Effector CD4-positive, alpha-beta T cell (primary cell): ENCODE results near the gene KPNB1.

ENCODE experiments used
- DNase-seq: peaks from one replicate; pipeline ENCODE4 v3.0.0-alpha.2; 2020

Gene KPNB1

DNA sequence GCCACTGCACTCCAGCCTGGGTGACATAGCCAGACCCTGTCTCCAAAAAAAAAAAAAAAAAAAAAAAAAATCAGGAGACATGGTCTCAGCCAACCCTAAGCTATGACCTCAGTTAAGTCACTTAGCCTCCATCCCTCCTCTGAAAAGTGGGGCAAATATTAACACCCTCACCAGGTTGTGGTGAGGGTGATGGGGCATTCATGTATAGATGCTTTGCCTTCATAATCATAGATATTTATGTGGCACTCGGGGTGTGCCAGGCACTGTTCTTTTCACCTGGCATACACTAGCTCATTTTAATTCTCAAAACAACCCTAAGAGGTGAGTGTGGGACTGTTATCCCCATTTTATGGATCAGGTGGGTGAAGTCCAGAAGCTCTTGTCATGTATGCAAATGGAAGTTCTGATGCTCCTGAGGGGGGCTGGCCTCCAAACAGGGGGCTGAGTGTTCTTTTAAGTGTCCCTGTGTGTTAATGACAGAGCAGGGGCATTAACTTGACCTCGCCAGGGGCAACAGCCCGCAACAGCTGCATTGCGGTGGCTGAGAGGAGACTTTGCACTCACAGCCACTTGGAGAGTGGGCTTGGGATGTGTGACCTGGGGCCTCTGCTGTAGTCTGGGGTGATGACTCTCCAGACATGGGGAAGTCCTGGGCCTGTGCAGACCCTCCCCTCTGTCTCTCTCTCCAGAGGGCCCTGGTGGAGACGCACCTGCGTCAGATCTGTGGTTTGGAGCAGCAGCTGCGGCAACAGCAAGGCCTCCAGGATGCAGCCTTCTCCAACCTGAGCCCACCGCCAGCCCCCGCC, 48.4 kb downstream of the KPNB1 start:
- DNase-seq, result no peak

DNA sequence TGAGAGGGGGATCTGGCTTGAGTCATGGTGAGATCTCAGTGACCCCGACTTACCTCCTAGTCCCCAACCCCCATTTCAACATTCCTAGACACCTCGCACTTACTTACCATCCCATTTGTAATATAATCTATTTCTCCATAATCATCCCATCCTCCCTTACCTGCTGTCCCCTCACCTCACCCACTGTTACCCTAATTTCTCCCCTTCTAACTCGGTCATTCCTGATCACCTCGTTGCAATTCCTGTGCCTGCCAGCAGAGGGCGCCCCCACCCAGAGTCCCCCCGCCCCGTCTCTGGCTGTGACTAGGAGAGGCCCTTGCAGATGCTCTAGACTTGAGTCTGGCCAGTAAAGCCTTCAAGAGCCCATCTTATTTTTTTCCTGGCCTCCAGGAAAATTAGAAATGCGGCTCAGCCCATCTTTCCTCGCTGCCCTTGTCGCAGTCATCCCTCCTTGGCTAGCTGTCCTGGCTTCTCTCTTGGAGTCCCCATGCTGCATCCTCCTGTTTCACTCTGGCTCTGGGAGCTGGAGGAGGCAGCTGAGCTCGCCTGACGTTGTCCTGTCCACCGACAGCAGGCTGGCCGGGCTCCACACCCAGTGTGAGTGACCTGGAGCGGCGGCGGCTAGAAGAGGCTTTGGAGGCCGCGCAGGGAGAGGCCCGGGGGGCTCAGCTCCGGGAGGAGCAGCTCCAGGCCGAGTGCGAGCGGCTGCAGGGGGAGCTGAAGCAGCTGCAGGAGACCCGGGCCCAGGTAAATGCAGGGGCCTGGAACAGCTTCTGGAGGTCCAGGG, 49.2 kb downstream of the KPNB1 start:
- DNase-seq, result peak; percentile 70

DNA sequence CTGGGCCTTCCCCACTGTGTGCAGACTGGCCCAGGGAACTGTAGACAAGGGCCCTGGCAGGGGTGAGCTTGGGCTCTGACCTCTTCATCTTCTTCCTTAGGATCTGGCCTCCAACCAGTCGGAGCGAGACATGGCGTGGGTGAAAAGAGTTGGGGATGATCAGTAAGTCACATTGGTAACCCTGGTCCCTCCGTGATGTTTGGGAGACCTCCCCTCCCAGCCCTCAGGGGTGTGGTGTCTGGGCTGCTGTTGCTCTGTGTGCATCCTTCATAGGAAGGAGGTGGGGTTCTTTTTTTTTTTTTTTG, 49.8 kb downstream of the KPNB1 start:
- DNase-seq, result no peak

DNA sequence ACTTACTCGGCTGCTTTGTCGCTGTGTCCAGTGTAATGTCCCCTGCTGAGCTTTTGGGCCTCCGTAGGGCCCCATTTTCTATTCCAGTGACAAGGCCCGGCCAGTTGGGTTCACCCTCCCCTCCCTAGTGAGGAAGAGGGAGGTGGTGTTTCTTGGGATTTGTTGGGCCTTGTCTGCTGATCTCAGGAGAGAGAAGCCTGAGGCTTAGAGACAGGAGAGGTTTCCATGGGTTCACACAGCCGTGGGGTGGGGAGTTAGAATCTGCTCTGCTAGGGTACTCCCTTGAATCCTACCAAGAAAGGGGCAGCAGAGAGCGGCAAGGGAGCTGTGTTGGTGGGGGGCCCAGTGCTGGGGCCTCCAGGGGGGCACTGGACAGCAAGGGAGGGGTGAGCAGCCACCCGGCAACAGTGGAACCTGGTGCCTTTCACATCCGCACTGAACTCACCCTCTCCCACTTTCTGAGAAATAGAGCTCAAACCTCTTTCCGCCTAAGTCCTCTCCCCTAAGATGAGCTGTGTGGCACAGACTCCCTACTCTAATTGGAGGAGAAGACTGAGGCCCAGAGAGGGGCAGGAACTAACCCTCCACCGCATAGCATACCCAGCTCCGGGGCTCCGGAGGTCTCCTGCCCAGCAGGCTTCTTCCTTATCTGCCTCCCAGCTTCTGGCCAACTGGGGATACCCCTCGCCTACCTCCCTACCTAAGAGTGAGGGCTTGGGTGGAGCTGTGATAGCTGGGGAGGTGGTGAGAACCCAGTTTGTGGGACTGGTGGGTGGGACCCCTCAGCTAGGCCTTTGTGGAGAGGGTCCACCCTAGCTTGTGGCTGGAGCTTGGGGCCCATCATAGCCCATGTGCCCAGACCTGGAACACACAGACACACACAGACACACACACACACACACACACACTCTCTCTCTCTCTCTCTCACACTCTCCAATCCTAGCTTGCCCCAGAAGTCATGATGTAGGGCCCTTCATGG, 51.0 kb downstream of the KPNB1 start:
- DNase-seq, result no peak

DNA sequence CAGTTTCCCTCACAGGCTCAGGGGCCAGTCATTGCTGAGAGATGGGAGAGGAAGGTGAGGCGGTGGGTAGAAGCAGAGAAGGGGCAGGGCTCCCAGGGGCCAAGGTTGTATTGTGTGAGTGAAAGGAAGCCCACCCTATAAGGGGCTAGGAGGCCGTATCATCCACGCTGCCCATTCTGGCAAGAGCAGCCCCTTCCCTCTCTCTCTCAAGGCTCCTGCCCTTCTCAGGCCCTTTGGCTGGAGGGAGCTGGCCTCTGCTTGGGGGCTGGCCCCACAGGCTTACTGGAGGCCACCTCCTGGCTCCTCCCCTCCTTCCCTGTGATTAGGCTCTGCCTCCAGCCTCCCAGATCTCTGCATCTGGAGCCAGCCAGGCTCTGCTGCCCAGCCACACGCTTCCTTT, 51.9 kb downstream of the KPNB1 start:
- DNase-seq, result no peak

DNA sequence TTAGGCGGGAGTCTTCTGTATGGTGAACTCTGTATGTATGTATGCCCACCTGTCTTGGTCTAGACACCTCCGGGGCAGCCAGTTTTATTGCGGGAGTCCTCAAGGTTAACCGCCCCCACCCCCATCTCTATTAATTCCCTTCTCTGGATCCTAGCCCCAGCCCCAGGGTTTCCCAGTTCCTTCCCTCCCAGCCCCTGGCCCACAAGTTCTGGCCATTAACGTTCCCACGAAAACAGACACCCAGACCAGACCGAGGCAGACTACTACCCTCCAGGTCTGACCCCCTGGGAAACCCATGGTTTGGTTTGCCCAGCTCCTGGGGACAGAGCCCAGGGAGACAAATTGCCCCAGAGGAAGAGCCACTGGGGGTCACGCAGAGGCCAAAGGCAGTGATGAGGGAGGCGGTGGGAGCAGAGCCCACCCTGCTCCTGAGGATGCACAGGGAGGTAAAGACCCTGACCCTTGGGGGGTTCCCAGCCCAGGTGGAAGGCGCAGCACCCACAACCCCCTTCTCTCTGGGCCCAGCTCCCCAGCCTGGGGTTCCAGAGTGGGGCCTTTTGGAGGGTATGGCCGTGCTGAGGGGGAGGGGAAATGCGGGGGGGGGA, 52.8 kb downstream of the KPNB1 start:
- no peak for DNase-seq

DNA sequence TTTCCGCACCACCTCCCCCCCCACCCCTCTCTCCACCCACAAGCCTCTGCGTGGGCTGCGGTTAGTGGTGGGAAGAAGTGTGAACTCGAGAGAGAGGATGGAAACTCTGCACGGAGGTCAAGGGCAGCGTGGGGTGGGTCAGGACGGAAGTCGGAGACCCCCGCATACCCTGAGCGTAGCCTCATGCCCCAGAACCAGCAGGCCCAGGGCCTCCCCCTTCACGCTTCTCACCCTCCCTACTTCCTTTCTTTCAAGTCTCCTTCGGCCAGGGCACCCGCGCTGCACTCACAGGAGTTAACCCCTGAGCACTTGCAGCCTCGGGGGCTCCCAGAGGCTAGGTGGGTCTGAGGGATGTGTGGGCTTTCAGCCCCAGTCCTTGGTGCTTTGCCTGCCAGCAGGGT, 53.5 kb downstream of the KPNB1 start:
- DNase-seq, result no peak

DNA sequence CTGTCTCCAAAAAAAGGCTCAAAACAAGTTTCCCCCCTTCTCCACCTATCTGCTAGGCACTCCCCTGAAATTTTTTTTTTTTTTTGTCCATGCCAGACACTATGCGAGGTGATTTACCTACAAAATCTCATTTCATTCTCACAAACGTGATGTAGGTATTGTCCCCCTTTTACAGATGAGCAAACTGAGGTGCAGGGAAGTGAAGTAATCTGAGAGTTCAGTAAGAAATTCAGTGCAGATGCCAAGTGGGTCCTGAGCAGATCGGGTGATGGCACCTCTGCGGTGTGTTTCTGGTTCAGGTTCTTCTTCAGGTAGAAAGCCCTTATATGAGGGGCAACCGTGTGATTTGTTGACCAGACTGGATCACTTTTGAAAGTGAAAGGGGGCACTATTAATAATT, 54.0 kb downstream of the KPNB1 start:
- no peak for DNase-seq

DNA sequence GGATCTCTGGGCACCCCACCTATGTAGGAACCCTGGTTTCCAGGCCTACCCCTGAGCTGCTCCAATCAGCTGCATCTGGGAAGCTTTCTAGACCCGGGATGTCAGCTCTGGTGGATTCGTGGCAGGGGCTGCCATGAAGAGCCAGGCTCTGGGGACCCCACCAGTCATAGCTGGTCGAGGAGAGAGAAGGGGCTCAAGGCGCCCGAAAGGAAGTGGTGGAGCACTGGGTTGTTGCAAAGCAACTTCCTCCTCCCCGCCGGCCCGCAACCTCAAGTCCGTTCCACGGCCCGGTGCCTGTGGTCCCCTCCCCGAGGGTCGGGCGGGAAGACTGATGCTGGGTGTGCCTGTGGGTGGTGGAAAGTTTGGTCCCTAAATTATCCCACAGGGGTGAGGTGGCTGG, 54.4 kb downstream of the KPNB1 start:
- no peak for DNase-seq

DNA sequence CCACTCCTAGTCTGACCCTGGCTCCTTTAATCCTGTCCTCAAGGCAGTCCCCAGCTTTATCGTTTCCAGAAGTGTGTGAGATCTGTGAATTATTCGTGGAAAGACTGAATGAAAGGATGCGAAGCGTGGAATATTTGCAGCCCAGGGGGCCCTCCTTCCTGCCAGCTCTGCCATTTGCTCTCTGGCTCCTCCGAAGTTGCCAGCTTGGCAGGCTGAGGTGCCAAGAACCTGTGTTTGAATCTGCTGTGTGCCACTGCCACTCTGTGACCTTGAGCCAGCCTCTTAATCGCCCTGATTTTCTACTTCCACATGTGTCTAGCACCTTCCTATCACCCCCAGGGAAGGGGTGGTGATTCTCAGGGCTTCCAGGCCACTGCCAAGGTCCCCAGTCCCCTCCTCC, 55.0 kb downstream of the KPNB1 start:
- no peak for DNase-seq

DNA sequence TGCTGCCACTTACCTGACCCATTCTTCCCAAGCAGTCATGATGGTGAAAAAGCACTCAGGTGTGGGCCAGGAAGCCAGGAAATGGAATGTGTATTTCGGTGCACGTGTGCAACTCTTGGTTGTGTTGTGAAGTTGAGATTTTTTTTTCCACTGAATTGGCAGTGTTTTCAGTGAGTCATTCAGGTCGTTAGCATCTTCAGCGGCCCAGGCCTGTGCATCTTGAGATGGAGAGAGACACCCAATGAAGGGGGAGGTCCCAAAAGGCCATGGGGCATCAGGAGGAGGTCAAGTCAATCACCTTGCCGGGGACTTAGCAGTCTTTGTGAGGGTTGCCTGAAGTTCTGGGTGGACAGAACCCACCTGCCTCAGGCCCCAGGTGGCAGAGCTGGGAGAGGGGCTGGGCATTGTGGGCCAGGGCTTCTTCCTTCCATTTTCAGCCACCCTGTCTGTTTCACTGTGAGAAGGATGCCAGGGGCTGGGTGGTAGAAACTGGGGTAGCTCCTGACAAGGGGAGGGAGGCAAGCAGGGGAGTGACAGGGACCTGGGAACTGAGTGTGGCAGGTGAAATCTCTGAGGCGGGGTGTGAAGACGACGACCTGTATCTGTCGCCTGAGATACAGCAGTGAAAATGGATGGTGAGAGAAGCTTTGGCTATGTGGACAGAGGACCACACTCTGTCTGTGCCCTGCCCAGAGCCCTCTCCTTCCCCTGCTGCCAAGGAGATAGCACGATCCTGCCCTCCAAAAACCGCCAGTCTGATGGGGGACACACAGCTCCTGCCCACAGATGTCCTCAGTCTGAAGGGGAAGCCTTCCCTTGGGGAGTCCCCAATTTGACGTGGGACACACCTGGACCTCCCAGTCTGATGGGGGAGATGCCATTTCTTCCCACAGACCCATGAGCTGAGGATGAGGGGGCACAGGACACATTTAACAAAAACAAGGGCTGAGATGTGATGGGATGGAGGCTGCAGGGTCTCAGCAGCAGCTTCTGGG, 56.1 kb downstream of the KPNB1 start:
- no peak for DNase-seq

DNA sequence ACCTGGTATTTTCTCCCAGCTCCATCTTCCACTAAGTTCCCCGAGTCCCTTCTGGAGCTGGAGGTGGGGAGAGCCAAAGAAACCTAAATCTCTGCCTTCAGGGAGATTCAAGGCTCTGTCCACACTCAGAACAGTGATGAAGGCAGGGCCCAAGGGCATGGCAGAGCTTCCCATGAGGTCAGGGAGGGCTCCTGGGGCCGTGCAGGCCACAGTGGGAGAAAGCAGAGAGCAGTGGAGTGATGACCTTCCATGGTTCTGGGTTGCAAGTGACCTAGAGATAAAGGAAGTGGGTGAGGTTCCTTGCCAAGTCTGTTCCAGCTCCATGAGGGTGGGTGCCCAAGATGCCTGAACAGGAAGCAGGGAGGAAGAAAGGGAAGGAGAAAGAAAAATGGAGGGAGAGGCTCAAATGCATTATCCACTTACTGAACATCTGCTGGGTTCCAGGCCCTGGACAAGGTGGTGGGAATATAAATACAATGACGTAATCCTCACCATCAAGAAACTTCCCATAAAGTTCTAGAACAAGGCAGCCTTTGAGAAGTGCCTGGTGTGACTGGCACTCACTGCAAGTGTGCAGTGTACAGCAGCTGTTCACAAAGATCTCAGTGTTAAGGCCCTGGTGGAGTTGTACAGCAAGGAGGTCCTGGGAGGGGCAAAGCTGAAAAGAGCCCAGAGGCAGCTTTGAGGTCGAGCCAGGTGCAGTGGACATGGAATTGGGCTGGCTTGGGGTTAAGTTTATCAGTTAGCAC, 57.5 kb downstream of the KPNB1 start:
- no peak for DNase-seq

DNA sequence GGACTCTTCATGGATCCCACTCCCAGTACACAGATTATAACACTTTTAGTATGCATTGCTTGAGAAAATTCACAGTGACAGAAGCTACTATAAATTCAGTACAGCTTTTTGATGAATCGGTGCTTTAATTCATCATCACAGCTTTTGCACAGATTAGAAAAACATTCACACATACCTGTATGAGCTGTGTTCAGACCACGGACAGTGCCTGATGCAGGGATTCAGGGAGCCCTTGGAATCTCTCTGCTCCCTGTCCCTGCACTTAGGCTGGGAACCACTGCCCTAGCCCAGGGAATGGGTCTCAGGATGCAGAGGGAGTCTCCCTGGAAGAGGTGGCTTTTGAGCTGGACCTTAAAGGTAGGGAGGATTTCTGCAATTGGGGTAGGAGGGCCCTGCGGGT, 58.2 kb downstream of the KPNB1 start:
- no peak for DNase-seq

DNA sequence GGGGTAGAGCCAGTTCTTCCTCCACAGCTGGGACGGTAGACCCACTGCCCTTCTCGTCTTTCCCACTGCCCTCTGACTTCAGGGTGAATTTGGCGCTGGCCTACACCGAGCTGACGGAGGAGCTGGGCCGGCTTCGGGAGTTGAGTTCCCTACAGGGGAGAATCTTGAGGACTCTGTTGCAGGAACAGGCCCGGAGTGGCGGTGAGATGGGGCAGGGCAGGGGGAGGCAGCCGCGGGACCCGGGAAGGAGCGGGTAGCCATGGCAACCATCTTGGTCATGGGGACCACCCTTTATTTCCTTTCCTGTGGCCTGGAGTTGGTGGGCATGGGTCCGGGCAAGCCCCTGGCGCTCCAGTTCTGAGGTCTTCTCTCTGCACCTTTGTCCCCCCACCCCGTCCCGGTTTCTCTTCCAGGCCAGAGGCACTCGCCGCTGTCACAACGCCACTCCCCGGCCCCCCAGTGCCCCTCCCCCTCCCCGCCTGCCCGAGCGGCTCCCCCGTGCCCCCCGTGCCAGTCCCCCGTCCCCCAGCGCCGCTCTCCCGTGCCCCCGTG, 58.7 kb downstream of the KPNB1 start:
- DNase-seq, result no peak

DNA sequence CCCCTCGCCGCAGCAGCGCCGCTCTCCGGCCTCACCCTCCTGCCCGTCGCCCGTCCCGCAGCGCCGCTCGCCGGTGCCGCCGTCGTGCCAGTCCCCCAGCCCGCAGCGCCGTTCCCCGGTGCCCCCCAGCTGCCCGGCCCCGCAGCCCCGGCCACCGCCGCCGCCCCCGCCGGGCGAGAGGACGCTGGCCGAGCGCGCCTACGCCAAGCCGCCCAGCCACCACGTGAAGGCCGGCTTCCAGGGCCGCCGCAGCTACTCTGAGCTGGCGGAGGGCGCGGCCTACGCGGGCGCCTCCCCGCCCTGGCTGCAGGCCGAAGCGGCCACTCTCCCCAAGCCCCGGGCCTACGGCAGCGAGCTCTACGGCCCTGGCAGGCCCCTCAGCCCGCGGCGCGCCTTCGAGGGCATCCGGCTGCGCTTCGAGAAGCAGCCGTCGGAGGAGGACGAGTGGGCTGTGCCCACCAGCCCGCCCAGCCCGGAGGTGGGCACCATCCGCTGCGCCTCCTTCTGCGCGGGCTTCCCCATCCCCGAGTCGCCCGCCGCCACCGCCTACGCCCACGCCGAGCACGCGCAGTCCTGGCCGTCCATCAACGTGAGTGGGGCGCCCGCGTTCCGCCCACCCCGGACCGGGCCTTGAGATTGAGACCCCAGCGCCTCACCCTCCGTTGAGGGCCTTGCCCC, 59.3 kb downstream of the KPNB1 start:
- no peak for DNase-seq

DNA sequence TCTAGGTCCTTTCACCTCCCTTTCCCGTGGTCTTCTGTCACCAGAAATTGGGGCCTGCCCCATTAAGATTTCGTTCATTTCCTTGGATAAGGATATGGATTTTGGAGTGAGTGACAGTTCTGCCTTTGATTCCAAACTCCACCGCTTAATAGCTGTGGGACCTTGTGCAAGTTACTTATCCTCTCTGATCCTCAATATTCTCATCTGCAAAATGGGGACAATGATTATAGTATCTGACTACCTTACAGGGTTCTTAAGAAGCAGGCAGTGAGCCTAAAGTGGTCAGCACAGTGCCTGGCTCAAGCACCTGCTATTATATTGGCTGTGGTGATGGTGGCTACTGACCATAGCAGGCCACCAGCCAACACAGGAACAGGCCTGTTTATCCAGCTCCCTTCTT, 59.9 kb downstream of the KPNB1 start:
- DNase-seq, result no peak

DNA sequence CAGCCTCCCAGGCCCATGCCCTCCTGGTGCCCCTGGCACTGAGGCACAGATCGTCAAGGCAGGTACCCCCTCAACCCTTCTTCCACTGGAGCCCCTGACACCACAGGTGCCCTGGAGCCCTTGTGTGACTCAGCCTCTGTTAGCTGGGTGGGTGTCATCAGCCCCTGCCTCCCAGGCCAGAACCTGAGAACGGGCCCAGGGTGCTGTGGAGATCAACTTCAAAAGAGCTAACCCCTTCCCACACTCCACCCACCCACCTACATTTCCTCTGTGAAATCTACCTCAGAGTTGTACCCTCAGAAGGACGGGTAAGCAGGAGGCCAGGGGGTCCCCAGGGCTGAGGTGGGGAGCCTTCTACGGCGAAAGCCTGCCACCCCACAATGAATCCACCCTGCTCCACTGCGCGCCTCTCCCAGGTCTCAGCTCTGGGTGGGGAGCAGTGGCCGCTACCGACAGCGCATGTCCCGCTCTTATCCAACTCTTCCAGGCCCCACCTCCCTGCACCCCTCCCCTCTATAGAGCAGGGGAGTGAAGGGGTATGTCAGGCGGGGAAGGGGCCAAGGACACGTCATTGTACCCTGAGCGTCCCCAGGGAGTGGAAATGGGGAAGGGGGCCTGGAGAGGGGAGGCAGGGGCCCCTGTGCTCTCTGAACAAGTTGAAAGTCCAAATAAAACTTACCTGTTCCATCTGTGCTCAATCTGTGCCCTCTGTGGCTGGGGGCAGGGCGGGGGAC, 61.8 kb downstream of the KPNB1 start:
- DNase-seq, result no peak

DNA sequence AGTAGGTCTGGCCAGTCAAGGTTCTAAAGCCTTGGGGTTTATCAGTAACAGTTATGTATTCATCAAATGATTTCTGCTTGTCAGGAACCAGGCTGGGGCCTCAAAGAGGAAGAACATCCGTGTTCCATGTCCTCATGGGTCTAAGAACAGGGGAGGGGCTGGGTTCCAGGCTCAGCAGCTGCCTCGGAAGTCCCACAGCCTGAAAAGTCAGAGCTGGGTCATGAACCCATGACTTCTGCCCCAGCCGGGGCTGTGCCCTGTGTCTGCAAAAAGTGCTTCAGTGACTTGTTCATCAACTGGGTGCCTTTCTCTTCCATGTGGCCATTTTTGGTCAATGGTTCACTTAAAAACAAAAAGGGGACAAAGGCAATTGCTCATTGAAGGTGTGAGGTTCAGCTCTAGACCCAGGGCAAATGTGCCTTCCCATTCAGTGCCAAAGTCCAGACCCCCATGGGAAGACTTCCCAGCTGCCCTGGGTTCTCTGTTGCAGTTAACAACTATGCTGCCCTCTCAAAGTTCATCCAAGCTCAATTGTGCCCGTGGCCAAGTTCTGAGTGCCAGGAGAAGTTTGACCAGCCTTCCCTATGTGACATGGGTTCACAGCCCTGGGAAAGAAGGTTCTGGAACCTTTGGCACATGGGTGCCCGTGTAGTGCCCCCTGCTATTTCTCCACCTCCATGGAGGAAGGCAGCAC, 62.8 kb downstream of the KPNB1 start:
- no peak for DNase-seq
